ENCODE results near the gene NIPA2. TPM values are rescaled to one million over a fixed set of nuclear protein-coding genes. Genes with fewer than 3 reads are reported as not detected.
A peak's percentile ranks its signal among the peaks of the same experiment; 100 is the strongest.
"Not testable (repeated sequence)": the region's sequence is repeated elsewhere in the genome, so short reads cannot be mapped to it uniquely, and the experiment has no call there.

NIPA2 gene
- polyA plus RNA-seq, 1 donor: 40.7 TPM

- not testable (repeated sequence) for H3K36me3 ChIP-seq (ENCODE audit: control insufficient read depth, insufficient read depth, low read length); DNase-seq; H3K27me3 ChIP-seq (ENCODE audit: control insufficient read depth, insufficient read depth, low read length); H3K9me3 ChIP-seq (ENCODE audit: control insufficient read depth, low read depth, low read length); H3K4me1 ChIP-seq (ENCODE audit: control insufficient read depth, insufficient read depth, low read length); H3K4me3 ChIP-seq (ENCODE audit: low read length); H3K27ac ChIP-seq (ENCODE audit: low read length)
- WGBS (ENCODE audit: insufficient coverage, low lambda C conversion rate): no CpG with 5 or more reads among the region's 9 CpGs
Measured at GRCh38 chr15:22807831-22808230, 30.6 kb upstream of the NIPA2 start.

GRCh38 chr15:22808240-22808639 lies 30.2 kb upstream of the NIPA2 start:
- 14% methylated on average over 1 of the region's 4 CpGs for WGBS (ENCODE audit: insufficient coverage, low lambda C conversion rate)
- Histone ChIP-seq H3K36me3 (ENCODE audit: control insufficient read depth, insufficient read depth, low read length) (no peaks in the 10 kb centered on the region), H3K4me1 (ENCODE audit: control insufficient read depth, insufficient read depth, low read length) (peaks cover 6% of the 10 kb centered on the region), H3K9me3 (ENCODE audit: control insufficient read depth, low read depth, low read length) (no peaks in the 10 kb centered on the region), H3K27me3 (ENCODE audit: control insufficient read depth, insufficient read depth, low read length) (no peaks in the 10 kb centered on the region), H3K4me3 (ENCODE audit: low read length) (no peak overlapping the region), H3K27ac (ENCODE audit: low read length) (no peak overlapping the region)
- peak; percentile 55 to 70 for DNase-seq

- Histone ChIP-seq H3K4me3 (ENCODE audit: low read length) (no peak overlapping the region), H3K4me1 (ENCODE audit: control insufficient read depth, insufficient read depth, low read length) (peaks cover 6% of the 10 kb centered on the region), H3K27me3 (ENCODE audit: control insufficient read depth, insufficient read depth, low read length) (no peaks in the 10 kb centered on the region), H3K9me3 (ENCODE audit: control insufficient read depth, low read depth, low read length) (no peaks in the 10 kb centered on the region), H3K36me3 (ENCODE audit: control insufficient read depth, insufficient read depth, low read length) (no peaks in the 10 kb centered on the region), H3K27ac (ENCODE audit: low read length) (no peak overlapping the region)
- WGBS (ENCODE audit: insufficient coverage, low lambda C conversion rate): 80% methylated on average over 1 of the region's 7 CpGs
- no peak for DNase-seq
Measured at GRCh38 chr15:22808761-22809280, 29.6 kb upstream of the NIPA2 start.

GRCh38 chr15:22810033-22810852 lies 28.2 kb upstream of the NIPA2 start:
- DNase-seq: no peak
- H3K4me3 ChIP-seq (ENCODE audit: low read length): no peak overlapping the region
- H3K27ac ChIP-seq (ENCODE audit: low read length): no peak overlapping the region
- H3K9me3 ChIP-seq (ENCODE audit: control insufficient read depth, low read depth, low read length): no peaks in the 10 kb centered on the region
- peaks cover 2% of the 10 kb centered on the region for H3K36me3 ChIP-seq (ENCODE audit: control insufficient read depth, insufficient read depth, low read length)
- peaks cover 6% of the 10 kb centered on the region for H3K4me1 ChIP-seq (ENCODE audit: control insufficient read depth, insufficient read depth, low read length)
- H3K27me3 ChIP-seq (ENCODE audit: control insufficient read depth, insufficient read depth, low read length): no peaks in the 10 kb centered on the region
- WGBS (ENCODE audit: insufficient coverage, low lambda C conversion rate): 98% methylated on average over 5 of the region's 10 CpGs

- Histone ChIP-seq H3K27ac (ENCODE audit: low read length) (no peak overlapping the region), H3K4me1 (ENCODE audit: control insufficient read depth, insufficient read depth, low read length) (peaks cover 6% of the 10 kb centered on the region), H3K27me3 (ENCODE audit: control insufficient read depth, insufficient read depth, low read length) (no peaks in the 10 kb centered on the region), H3K9me3 (ENCODE audit: control insufficient read depth, low read depth, low read length) (no peaks in the 10 kb centered on the region), H3K4me3 (ENCODE audit: low read length) (no peak overlapping the region), H3K36me3 (ENCODE audit: control insufficient read depth, insufficient read depth, low read length) (peaks cover 2% of the 10 kb centered on the region)
- no CpG with 5 or more reads among the region's 8 CpGs for WGBS (ENCODE audit: insufficient coverage, low lambda C conversion rate)
- DNase-seq: no peak
Measured at GRCh38 chr15:22810853-22811338, 27.6 kb upstream of the NIPA2 start.

- no peak overlapping the region for H3K4me3 ChIP-seq (ENCODE audit: low read length)
- H3K36me3 ChIP-seq (ENCODE audit: control insufficient read depth, insufficient read depth, low read length): peaks cover 2% of the 10 kb centered on the region
- H3K27me3 ChIP-seq (ENCODE audit: control insufficient read depth, insufficient read depth, low read length): no peaks in the 10 kb centered on the region
- WGBS (ENCODE audit: insufficient coverage, low lambda C conversion rate): no CpG with 5 or more reads among the region's 8 CpGs
- H3K4me1 ChIP-seq (ENCODE audit: control insufficient read depth, insufficient read depth, low read length): peaks cover 6% of the 10 kb centered on the region
- no peak overlapping the region for H3K27ac ChIP-seq (ENCODE audit: low read length)
- no peaks in the 10 kb centered on the region for H3K9me3 ChIP-seq (ENCODE audit: control insufficient read depth, low read depth, low read length)
- no peak for DNase-seq
Measured at GRCh38 chr15:22811640-22812039, 26.8 kb upstream of the NIPA2 start.

- Histone ChIP-seq H3K4me3 (ENCODE audit: low read length) (no peak overlapping the region), H3K36me3 (ENCODE audit: control insufficient read depth, insufficient read depth, low read length) (peaks cover 2% of the 10 kb centered on the region), H3K9me3 (ENCODE audit: control insufficient read depth, low read depth, low read length) (no peaks in the 10 kb centered on the region), H3K27me3 (ENCODE audit: control insufficient read depth, insufficient read depth, low read length) (no peaks in the 10 kb centered on the region), H3K27ac (ENCODE audit: low read length) (no peak overlapping the region), H3K4me1 (ENCODE audit: control insufficient read depth, insufficient read depth, low read length) (peaks cover 4% of the 10 kb centered on the region)
- WGBS (ENCODE audit: insufficient coverage, low lambda C conversion rate): 60% methylated on average over 2 of the region's 3 CpGs
- no peak for DNase-seq
Measured at GRCh38 chr15:22813844-22814243, 24.6 kb upstream of the NIPA2 start.

- WGBS (ENCODE audit: insufficient coverage, low lambda C conversion rate): 100% methylated on average over 1 of the region's 1 CpG
- peaks cover 8% of the 10 kb centered on the region for H3K36me3 ChIP-seq (ENCODE audit: control insufficient read depth, insufficient read depth, low read length)
- no peak overlapping the region for H3K4me3 ChIP-seq (ENCODE audit: low read length)
Measured at GRCh38 chr15:22815766-22816165, 22.7 kb upstream of the NIPA2 start.

GRCh38 chr15:22819651-22820050 lies 18.8 kb upstream of the NIPA2 start:
- no peaks in the 10 kb centered on the region for H3K9me3 ChIP-seq (ENCODE audit: control insufficient read depth, low read depth, low read length)
- no peaks in the 10 kb centered on the region for H3K27me3 ChIP-seq (ENCODE audit: control insufficient read depth, insufficient read depth, low read length)
- peaks cover 27% of the 10 kb centered on the region for H3K36me3 ChIP-seq (ENCODE audit: control insufficient read depth, insufficient read depth, low read length)
- no peak for DNase-seq
- no peak overlapping the region for H3K27ac ChIP-seq (ENCODE audit: low read length)
- no peak overlapping the region for H3K4me3 ChIP-seq (ENCODE audit: low read length)
- no CpG with 5 or more reads among the region's 2 CpGs for WGBS (ENCODE audit: insufficient coverage, low lambda C conversion rate)
- H3K4me1 ChIP-seq (ENCODE audit: control insufficient read depth, insufficient read depth, low read length): no peaks in the 10 kb centered on the region

More at GRCh38 chr15:22815766-22816165, 22.7 kb upstream of the NIPA2 start:
- Histone ChIP-seq H3K27ac (ENCODE audit: low read length) (no peak overlapping the region), H3K4me1 (ENCODE audit: control insufficient read depth, insufficient read depth, low read length) (no peaks in the 10 kb centered on the region), H3K9me3 (ENCODE audit: control insufficient read depth, low read depth, low read length) (no peaks in the 10 kb centered on the region), H3K27me3 (ENCODE audit: control insufficient read depth, insufficient read depth, low read length) (no peaks in the 10 kb centered on the region)
- DNase-seq: no peak

GRCh38 chr15:22823495-22824128 lies 14.9 kb upstream of the NIPA2 start:
- H3K4me1 ChIP-seq (ENCODE audit: control insufficient read depth, insufficient read depth, low read length): no peaks in the 10 kb centered on the region
- H3K27ac ChIP-seq (ENCODE audit: low read length): no peak overlapping the region
- DNase-seq: no peak
- no CpG with 5 or more reads among the region's 29 CpGs for WGBS (ENCODE audit: insufficient coverage, low lambda C conversion rate)
- no peaks in the 10 kb centered on the region for H3K27me3 ChIP-seq (ENCODE audit: control insufficient read depth, insufficient read depth, low read length)
- no peaks in the 10 kb centered on the region for H3K9me3 ChIP-seq (ENCODE audit: control insufficient read depth, low read depth, low read length)
- peaks cover 38% of the 10 kb centered on the region for H3K36me3 ChIP-seq (ENCODE audit: control insufficient read depth, insufficient read depth, low read length)
- H3K4me3 ChIP-seq (ENCODE audit: low read length): no peak overlapping the region
